OCI-LY1 (cell line): ENCODE data around the gene CRACDL.

Source experiments
- EZH2 ChIP-seq: fragments of 200-600 bp; sonication (generic), shearing (Covaris generic); IDR thresholded peaks from 2 replicates; pipeline ENCODE4 v1.8.0; 2017; ENCODE audit warnings: borderline replicate concordance, mixed run types, mild to moderate bottlenecking, antibody characterized with exemption, low read length, moderate library complexity, mixed read lengths
- TF ChIP-seq, protein P1 (sequence below): fragments of 200-600 bp; sonication (generic), shearing (Covaris generic); IDR thresholded peaks from 2 replicates; pipeline ENCODE4 v1.5.1; 2017; ENCODE audit warnings: mild to moderate bottlenecking, antibody characterized with exemption, low read length, moderate library complexity, mixed read lengths

DNA sequence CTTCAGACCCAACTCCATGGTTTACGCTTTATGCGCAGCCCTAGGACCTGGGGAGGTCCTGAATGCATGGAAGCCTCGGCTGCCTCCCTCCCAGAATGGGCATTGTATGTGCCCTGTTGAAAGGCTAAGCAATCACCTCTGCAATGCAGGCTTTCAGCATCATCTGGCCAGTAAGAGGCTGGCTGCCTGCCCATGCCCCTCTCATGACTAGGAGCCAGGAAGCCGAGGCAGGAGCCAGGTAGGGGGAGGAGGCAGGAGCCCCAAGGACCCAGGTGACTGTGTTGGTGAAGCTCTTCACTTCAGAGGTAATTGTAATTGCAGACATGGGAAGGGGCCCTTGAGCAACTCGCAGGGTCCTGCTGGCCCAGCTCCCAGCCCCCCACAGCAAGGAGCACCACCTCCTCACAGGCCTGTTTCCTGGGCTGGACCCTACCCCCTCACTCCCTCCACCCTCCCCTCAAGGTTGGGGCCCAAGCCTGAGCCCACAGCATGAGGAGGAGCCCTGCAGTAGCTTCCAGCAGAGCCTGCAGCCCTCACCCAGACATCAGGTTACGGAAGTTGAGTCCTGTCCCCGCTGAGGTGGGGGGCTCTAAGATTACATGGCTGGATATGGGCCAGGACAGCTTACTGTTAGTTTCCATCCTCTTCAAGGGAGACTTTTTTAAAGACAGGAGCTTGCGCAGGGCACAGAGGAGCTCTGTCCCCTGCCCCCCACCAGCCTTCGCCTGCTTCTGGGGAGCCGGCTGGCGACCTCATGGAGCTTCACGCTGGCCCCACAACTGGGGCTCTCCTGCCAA is 21.9 kb downstream of the CRACDL start:
- TF ChIP-seq, protein P1, sequence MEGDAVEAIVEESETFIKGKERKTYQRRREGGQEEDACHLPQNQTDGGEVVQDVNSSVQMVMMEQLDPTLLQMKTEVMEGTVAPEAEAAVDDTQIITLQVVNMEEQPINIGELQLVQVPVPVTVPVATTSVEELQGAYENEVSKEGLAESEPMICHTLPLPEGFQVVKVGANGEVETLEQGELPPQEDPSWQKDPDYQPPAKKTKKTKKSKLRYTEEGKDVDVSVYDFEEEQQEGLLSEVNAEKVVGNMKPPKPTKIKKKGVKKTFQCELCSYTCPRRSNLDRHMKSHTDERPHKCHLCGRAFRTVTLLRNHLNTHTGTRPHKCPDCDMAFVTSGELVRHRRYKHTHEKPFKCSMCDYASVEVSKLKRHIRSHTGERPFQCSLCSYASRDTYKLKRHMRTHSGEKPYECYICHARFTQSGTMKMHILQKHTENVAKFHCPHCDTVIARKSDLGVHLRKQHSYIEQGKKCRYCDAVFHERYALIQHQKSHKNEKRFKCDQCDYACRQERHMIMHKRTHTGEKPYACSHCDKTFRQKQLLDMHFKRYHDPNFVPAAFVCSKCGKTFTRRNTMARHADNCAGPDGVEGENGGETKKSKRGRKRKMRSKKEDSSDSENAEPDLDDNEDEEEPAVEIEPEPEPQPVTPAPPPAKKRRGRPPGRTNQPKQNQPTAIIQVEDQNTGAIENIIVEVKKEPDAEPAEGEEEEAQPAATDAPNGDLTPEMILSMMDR = no peak
- TF ChIP-seq EZH2 = no peak
